Measurements from ENCODE around the gene HSD17B8. TPM values are rescaled to one million over a fixed set of nuclear protein-coding genes. Genes with fewer than 3 reads are reported as not detected.

The HSD17B8 gene
- polyA plus RNA-seq, 3 donors from 2014 or later = 28.8 to 47.6 (median 34.3) TPM

- DNase-seq = no peak
- Mint-ChIP-seq H3K27me3 (ENCODE audit: low read depth in 3 of 3) (peaks cover 1 to 18% (median 15%) of the 10 kb centered on the region in 3 donors), H3K9me3 (peaks cover 0 to 1% (median 0%) of the 10 kb centered on the region in 6 donors), H3K27ac (no peak overlapping the region), H3K4me1 (peaks cover 13 to 15% of the 10 kb centered on the region in 2 donors), H3K4me3 (peak overlapping the region in 3 of 5 donors; percentile 24 to 79 (median 58)), H3K36me3 (peaks cover 19 to 33% (median 21%) of the 10 kb centered on the region in 3 donors)
Observed at GRCh38 chr6:33191383-33192104, 12.9 kb upstream of the HSD17B8 start.

GRCh38 chr6:33192105-33192646 lies 12.3 kb upstream of the HSD17B8 start, which contains the start of gene COL11A2:
Gene COL11A2 (minus strand): TSS chr6:33192467. CDS start chr6:33192240, 227 bp downstream.
- H3K9me3 Mint-ChIP-seq = peaks cover 0 to 1% (median 0%) of the 10 kb centered on the region in 6 donors
- peaks cover 20 to 35% (median 23%) of the 10 kb centered on the region in 3 donors for H3K36me3 Mint-ChIP-seq
- DNase-seq = no peak
- peaks cover 14 to 22% of the 10 kb centered on the region in 2 donors for H3K4me1 Mint-ChIP-seq
- peak within 1 kb of the TSS; percentile 79 to 89 (median 80) for H3K4me3 Mint-ChIP-seq
- H3K27ac Mint-ChIP-seq = peak within 1 kb of the TSS in 5 of 6 donors; percentile 29 to 63 (median 47)
- peaks cover 1 to 18% (median 11%) of the 10 kb centered on the region in 3 donors for H3K27me3 Mint-ChIP-seq (ENCODE audit: low read depth in 3 of 3)

GRCh38 chr6:33192671-33193602 lies 11.5 kb upstream of the HSD17B8 start:
- peaks cover 0 to 1% (median 0%) of the 10 kb centered on the region in 6 donors for H3K9me3 Mint-ChIP-seq
- peaks cover 22 to 29% of the 10 kb centered on the region in 2 donors for H3K4me1 Mint-ChIP-seq
- peak overlapping the region; percentile 79 to 89 (median 80) for H3K4me3 Mint-ChIP-seq
- peaks cover 20 to 29% (median 26%) of the 10 kb centered on the region in 3 donors for H3K36me3 Mint-ChIP-seq
- DNase-seq = peak in 1 of 3 donors; percentile 27
- peaks cover 1 to 18% (median 12%) of the 10 kb centered on the region in 3 donors for H3K27me3 Mint-ChIP-seq (ENCODE audit: low read depth in 3 of 3)
- peak overlapping the region in 5 of 6 donors; percentile 29 to 63 (median 47) for H3K27ac Mint-ChIP-seq

- Mint-ChIP-seq H3K36me3 (peaks cover 20 to 26% (median 25%) of the 10 kb centered on the region in 3 donors), H3K27me3 (ENCODE audit: low read depth in 3 of 3) (peaks cover 1 to 15% (median 11%) of the 10 kb centered on the region in 3 donors), H3K4me1 (peaks cover 28 to 36% of the 10 kb centered on the region in 2 donors), H3K27ac (peak overlapping the region in 1 of 6 donors; percentile 29), H3K9me3 (peaks cover 0 to 1% (median 0%) of the 10 kb centered on the region in 6 donors), H3K4me3 (peak overlapping the region; percentile 14 to 63 (median 52))
- no peak for DNase-seq
Observed at GRCh38 chr6:33193619-33194018, 10.8 kb upstream of the HSD17B8 start.

- DNase-seq = no peak
- Mint-ChIP-seq H3K4me3 (no peak overlapping the region), H3K36me3 (peaks cover 20 to 26% (median 25%) of the 10 kb centered on the region in 3 donors), H3K27ac (peak overlapping the region in 3 of 6 donors; percentile 51 to 76 (median 64)), H3K27me3 (ENCODE audit: low read depth in 3 of 3) (peaks cover 4 to 17% (median 8%) of the 10 kb centered on the region in 3 donors), H3K4me1 (peaks cover 36 to 45% of the 10 kb centered on the region in 2 donors), H3K9me3 (peaks cover 0 to 1% (median 0%) of the 10 kb centered on the region in 6 donors)
Observed at GRCh38 chr6:33194431-33194979, 9.9 kb upstream of the HSD17B8 start.

GRCh38 chr6:33195304-33196165 lies 8.9 kb upstream of the HSD17B8 start:
- H3K4me1 Mint-ChIP-seq = peaks cover 40 to 50% of the 10 kb centered on the region in 2 donors
- no peak overlapping the region for H3K4me3 Mint-ChIP-seq
- peaks cover 21 to 26% (median 22%) of the 10 kb centered on the region in 3 donors for H3K36me3 Mint-ChIP-seq
- no peaks in the 10 kb centered on the region for H3K9me3 Mint-ChIP-seq
- no peak for DNase-seq
- peaks cover 9 to 21% (median 10%) of the 10 kb centered on the region in 3 donors for H3K27me3 Mint-ChIP-seq (ENCODE audit: low read depth in 3 of 3)
- H3K27ac Mint-ChIP-seq = peak overlapping the region in 1 of 6 donors; percentile 3

GRCh38 chr6:33197431-33198048 lies 6.9 kb upstream of the HSD17B8 start:
- Mint-ChIP-seq H3K9me3 (no peaks in the 10 kb centered on the region), H3K4me1 (peaks cover 56 to 67% of the 10 kb centered on the region in 2 donors), H3K27ac (peak overlapping the region; percentile 52 to 97 (median 71)), H3K4me3 (peak overlapping the region; percentile 48 to 70 (median 65)), H3K27me3 (ENCODE audit: low read depth in 3 of 3) (peaks cover 10 to 16% (median 11%) of the 10 kb centered on the region in 3 donors), H3K36me3 (peaks cover 21 to 38% (median 28%) of the 10 kb centered on the region in 3 donors)
- DNase-seq = peak; percentile 52 to 57 (median 53)

- Mint-ChIP-seq H3K27me3 (ENCODE audit: low read depth in 3 of 3) (peaks cover 10 to 16% (median 11%) of the 10 kb centered on the region in 3 donors), H3K4me3 (peak overlapping the region; percentile 63 to 100 (median 90)), H3K4me1 (peaks cover 59 to 69% of the 10 kb centered on the region in 2 donors), H3K36me3 (peaks cover 27 to 46% (median 28%) of the 10 kb centered on the region in 3 donors), H3K27ac (peak overlapping the region; percentile 59 to 97 (median 82)), H3K9me3 (no peaks in the 10 kb centered on the region)
- no peak for DNase-seq
Observed at GRCh38 chr6:33198159-33198852, 6.1 kb upstream of the HSD17B8 start.

GRCh38 chr6:33198853-33199436 lies 5.5 kb upstream of the HSD17B8 start:
- no peaks in the 10 kb centered on the region for H3K9me3 Mint-ChIP-seq
- DNase-seq = no peak
- peaks cover 62 to 75% of the 10 kb centered on the region in 2 donors for H3K4me1 Mint-ChIP-seq
- H3K27me3 Mint-ChIP-seq (ENCODE audit: low read depth in 3 of 3) = peaks cover 11 to 15% (median 12%) of the 10 kb centered on the region in 3 donors
- peak overlapping the region; percentile 87 to 97 (median 92) for H3K27ac Mint-ChIP-seq
- peak overlapping the region; percentile 61 to 100 (median 90) for H3K4me3 Mint-ChIP-seq
- peaks cover 28 to 48% (median 28%) of the 10 kb centered on the region in 3 donors for H3K36me3 Mint-ChIP-seq

- Mint-ChIP-seq H3K4me3 (peak overlapping the region; percentile 86 to 100 (median 99)), H3K9me3 (no peaks in the 10 kb centered on the region), H3K27me3 (ENCODE audit: low read depth in 3 of 3) (peaks cover 14 to 15% (median 15%) of the 10 kb centered on the region in 3 donors), H3K4me1 (peaks cover 66 to 81% of the 10 kb centered on the region in 2 donors), H3K27ac (peak overlapping the region; percentile 86 to 100 (median 94)), H3K36me3 (peaks cover 24 to 44% (median 25%) of the 10 kb centered on the region in 3 donors)
- DNase-seq = no peak
Observed at GRCh38 chr6:33199687-33200218, 4.7 kb upstream of the HSD17B8 start.
